Retina (tissue), 1 donor: ENCODE results near the gene KIF22.

Source experiments
- DNase-seq: peaks from one replicate; pipeline ENCODE4 v3.0.0-alpha.2; 2016

KIF22 gene

GRCh38 chr16:29804455-29805231, 14.1 kb downstream of the KIF22 start:
- no peak for DNase-seq

GRCh38 chr16:29805232-29806098, 14.9 kb downstream of the KIF22 start:
- peak; percentile 99 for DNase-seq

DNA sequence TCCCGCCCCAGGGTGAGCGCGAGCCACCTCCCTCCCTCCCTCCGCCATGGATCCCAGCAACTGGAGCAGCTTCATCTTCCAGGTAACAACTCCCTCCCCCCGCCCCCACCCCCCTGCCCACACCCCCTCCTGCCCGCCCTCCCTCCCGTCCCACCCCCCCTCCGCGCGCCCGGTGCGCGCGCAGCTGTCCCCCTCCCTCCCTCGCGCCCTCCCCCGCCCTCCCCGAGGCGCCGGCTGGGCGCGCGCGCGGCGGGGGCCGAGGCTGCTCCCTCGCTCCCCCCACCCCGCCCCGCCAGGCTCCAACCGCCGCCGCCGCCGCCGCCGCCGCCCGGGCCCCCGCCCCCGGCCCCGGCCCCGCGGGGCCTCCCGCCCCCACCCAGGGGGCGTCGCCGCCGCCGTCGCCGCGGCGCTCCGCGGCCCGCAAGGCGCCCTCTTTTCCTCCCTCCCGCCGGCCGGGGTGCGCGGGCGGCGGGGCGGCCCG, 15.6 kb downstream of the KIF22 start, which contains the start of gene MAZ:
TSS of gene MAZ (plus strand) at position 431 of the 481 bp plus-strand sequence. CDS start 173 bp downstream, outside the sequence.
- DNase-seq = no peak

GRCh38 chr16:29806641-29807425, 16.3 kb downstream of the KIF22 start:
- peak; percentile 65 for DNase-seq

- DNase-seq = peak; percentile 90
These were observed 17.1 kb downstream of the KIF22 start for GRCh38 chr16:29807426-29808218.

- no peak for DNase-seq
These were observed 17.8 kb downstream of the KIF22 start for GRCh38 chr16:29808219-29808900.

GRCh38 chr16:29809031-29809747, 18.6 kb downstream of the KIF22 start:
- DNase-seq = no peak

DNA sequence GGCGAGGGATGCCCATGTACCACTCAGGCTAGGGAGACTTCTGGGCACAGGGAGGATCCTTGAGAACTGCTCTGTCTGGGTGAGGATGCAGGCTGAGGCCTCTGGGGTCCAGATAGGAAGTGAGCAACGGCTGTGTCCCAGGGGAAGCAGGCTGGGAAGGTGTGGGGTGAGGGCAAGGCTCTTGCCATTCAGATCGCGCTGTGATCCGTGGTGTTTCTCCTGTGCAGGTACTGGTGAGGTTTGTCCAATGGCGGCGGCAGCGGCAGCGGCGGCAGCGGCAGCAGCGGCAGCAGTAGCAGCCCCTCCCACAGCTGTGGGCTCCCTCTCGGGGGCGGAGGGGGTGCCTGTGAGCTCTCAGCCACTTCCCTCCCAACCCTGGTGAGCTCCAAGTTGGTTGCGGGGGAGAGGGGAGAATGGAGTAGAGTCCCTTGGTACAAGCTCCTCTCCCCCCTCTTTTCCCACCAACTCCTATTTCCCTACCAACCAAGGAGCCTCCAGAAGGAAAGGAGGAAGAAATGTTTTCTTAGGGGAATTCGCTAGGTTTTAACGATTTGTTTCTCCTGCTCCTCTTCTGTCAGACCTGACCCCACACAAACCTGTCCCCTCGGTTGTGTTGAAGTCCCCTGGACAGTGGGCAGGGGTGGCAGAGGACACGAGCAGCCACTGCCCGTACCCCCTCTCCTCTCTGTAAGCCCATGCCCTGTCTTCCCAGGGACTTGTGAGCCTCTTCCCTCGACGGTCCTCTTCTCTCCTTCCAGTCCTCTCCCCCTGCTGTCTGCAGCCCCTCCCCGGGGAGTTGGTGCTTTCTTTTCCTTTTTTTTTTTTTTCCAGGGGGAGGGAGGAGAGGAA, 19.5 kb downstream of the KIF22 start:
- peak; percentile 58 for DNase-seq

GRCh38 chr16:29810699-29811169, 20.2 kb downstream of the KIF22 start:
- DNase-seq = no peak

DNA sequence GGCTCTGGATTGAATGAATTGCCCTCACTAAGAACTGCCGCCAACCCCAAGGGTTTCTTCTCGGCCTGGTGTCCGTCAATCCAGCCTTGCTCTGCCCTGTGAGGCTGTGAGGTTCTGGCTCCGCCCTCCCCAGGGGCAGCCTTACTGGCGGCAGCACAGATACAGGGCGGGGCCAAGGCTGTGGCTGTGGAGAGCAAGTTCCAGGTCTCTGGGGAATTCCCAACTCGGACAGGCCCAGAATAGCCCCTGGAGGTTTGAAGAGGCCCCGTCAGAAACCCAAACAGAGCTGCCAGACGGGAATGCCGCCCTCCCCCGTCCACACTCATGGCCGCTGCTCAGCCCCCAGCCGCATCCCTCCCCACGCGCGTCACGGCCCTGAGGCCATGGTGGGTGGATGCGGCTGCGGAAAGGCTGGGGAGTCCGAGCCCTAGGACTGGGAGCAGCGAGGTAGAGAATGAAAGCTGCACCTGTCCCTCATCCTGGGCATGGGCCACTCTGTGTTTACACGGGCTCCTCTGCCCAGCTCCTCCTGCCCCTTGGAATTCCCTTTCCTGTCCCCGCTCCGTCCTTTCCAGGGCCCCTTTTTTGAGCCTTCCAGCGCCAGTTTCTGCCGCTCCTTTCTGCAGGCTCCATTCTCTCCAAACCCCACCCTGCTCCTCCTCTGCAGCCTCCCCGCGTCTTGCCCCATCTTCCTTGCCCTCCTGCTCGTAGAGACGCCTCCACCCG, 20.8 kb downstream of the KIF22 start:
- peak; percentile 91 for DNase-seq

- peak; percentile 92 for DNase-seq
These were observed 21.5 kb downstream of the KIF22 start, which contains the start of gene PRRT2 for GRCh38 chr16:29811896-29812665. PRRT2 (plus strand) TSS chr16:29812193; CDS start chr16:29813055, 862 bp downstream.

- DNase-seq = peak; percentile 65
These were observed 22.4 kb downstream of the KIF22 start for GRCh38 chr16:29812754-29813643.

- peak; percentile 60 for DNase-seq
These were observed 23.4 kb downstream of the KIF22 start for GRCh38 chr16:29813644-29814562.

DNA sequence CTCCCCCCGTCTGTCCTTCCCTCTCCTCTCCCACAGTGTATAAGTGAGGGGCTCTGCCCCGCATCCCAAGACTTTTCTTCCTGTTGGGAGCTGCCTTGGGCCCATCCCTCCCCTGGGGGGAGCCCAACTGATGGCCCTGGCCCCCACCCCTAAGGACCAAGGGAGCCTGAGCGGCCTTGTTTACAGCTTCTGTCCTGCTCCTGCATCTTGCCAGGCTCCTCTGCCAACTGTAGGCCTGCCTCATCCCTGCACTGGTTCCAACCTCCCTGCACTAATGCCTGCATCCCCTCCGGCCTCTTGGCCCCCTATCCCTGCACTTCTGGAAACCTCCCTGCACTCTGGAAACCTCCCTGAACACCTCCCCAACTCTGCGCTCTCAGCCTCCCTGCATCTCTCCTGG, 24.0 kb downstream of the KIF22 start:
- DNase-seq = no peak

- DNase-seq = no peak
These were observed 24.6 kb downstream of the KIF22 start for GRCh38 chr16:29815032-29815721.
